ENCODE measurements around the gene BOLA1.
"Not testable (repeated sequence)": the region's sequence is repeated elsewhere in the genome, so short reads cannot be mapped to it uniquely, and the experiment has no call there.

BOLA1 gene

GRCh38 chr1:149928401-149928724 is 29.0 kb downstream of the BOLA1 start:
- Histone ChIP-seq H3K27ac (ENCODE audit: insufficient read depth, low read length, poor library complexity, severe bottlenecking) (peak overlapping the region; percentile 93), H3K36me3 (ENCODE audit: control insufficient read depth, insufficient read depth, low read length) (peaks cover 30% of the 10 kb centered on the region), H3K4me1 (ENCODE audit: control insufficient read depth, insufficient read depth, low read length, poor library complexity, severe bottlenecking) (peaks cover 15% of the 10 kb centered on the region), H3K9me3 (ENCODE audit: control insufficient read depth, low read length) (no peaks in the 10 kb centered on the region), H3K27me3 (replicated peaks; ENCODE audit: control insufficient read depth, insufficient read depth, low read length, poor library complexity, severe bottlenecking) (no peaks in the 10 kb centered on the region), H3K4me3 (ENCODE audit: insufficient read depth, low read depth, low read length, poor library complexity, severe bottlenecking) (peak overlapping the region; percentile 85)
- DNase-seq = no peak

GRCh38 chr1:149929856-149930255 is 30.5 kb downstream of the BOLA1 start:
- Histone ChIP-seq H3K27me3 (replicated peaks; ENCODE audit: control insufficient read depth, insufficient read depth, low read length, poor library complexity, severe bottlenecking) (no peaks in the 10 kb centered on the region), H3K4me3 (ENCODE audit: insufficient read depth, low read depth, low read length, poor library complexity, severe bottlenecking) (no peak overlapping the region), H3K27ac (ENCODE audit: insufficient read depth, low read length, poor library complexity, severe bottlenecking) (no peak overlapping the region), H3K4me1 (ENCODE audit: control insufficient read depth, insufficient read depth, low read length, poor library complexity, severe bottlenecking) (peaks cover 15% of the 10 kb centered on the region), H3K9me3 (ENCODE audit: control insufficient read depth, low read length) (no peaks in the 10 kb centered on the region), H3K36me3 (ENCODE audit: control insufficient read depth, insufficient read depth, low read length) (peaks cover 15% of the 10 kb centered on the region)
- no peak for DNase-seq

GRCh38 chr1:149931212-149931790 is 31.9 kb downstream of the BOLA1 start:
- no peak overlapping the region for H3K4me3 ChIP-seq (ENCODE audit: insufficient read depth, low read depth, low read length, poor library complexity, severe bottlenecking)
- H3K4me1 ChIP-seq (ENCODE audit: control insufficient read depth, insufficient read depth, low read length, poor library complexity, severe bottlenecking) = peaks cover 15% of the 10 kb centered on the region
- H3K27ac ChIP-seq (ENCODE audit: insufficient read depth, low read length, poor library complexity, severe bottlenecking) = no peak overlapping the region
- H3K36me3 ChIP-seq (ENCODE audit: control insufficient read depth, insufficient read depth, low read length) = peaks cover under 1% of the 10 kb centered on the region
- no peaks in the 10 kb centered on the region for H3K27me3 ChIP-seq (replicated peaks; ENCODE audit: control insufficient read depth, insufficient read depth, low read length, poor library complexity, severe bottlenecking)
- DNase-seq = no peak
- no peaks in the 10 kb centered on the region for H3K9me3 ChIP-seq (ENCODE audit: control insufficient read depth, low read length)

DNA sequence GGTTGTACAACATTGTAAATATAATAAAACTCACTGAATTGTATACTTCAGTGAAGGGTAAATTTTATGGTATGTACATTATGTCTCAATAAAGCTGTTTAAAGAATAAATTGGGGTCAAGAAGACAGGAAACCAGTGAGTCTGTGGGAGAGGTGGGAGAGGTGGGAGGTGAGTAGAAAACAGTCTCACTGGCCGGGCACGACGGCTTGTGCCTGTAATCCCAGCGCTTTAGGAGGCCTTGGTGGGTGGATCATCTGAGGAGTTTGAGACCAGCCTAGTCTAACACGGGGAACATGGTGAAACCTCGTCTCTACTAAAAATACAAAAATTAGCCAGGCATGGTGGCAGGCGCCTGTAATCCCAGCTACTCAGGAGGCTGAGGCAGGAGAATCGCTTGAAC is 33.1 kb downstream of the BOLA1 start:
- Histone ChIP-seq H3K4me3 (ENCODE audit: insufficient read depth, low read depth, low read length, poor library complexity, severe bottlenecking) (no peak overlapping the region), H3K9me3 (ENCODE audit: control insufficient read depth, low read length) (no peaks in the 10 kb centered on the region), H3K4me1 (ENCODE audit: control insufficient read depth, insufficient read depth, low read length, poor library complexity, severe bottlenecking) (peaks cover 8% of the 10 kb centered on the region), H3K27me3 (replicated peaks; ENCODE audit: control insufficient read depth, insufficient read depth, low read length, poor library complexity, severe bottlenecking) (no peaks in the 10 kb centered on the region), H3K27ac (ENCODE audit: insufficient read depth, low read length, poor library complexity, severe bottlenecking) (no peak overlapping the region), H3K36me3 (ENCODE audit: control insufficient read depth, insufficient read depth, low read length) (no peaks in the 10 kb centered on the region)
- DNase-seq = no peak

DNA sequence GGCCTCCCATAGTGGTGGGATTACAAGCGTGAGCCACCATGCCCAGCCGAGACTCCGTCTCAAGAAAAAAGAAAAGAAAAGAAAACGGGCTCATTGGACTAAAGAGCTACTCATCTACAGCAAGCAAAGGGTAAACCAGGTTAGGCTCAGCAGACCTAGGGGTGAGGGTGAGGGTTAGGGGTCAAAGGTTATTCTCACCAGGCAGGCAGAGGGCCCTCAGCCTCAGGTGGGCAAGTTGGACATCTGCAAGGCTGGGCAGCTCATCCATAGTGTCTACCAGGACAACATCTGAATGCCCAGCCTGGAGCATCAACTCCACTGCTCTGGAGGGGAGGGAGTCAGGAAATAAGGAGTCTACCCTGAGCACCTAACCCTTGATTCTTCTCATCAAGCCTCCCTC is 33.8 kb downstream of the BOLA1 start:
- no peak overlapping the region for H3K27ac ChIP-seq (ENCODE audit: insufficient read depth, low read length, poor library complexity, severe bottlenecking)
- H3K4me1 ChIP-seq (ENCODE audit: control insufficient read depth, insufficient read depth, low read length, poor library complexity, severe bottlenecking) = peaks cover 7% of the 10 kb centered on the region
- no peak overlapping the region for H3K4me3 ChIP-seq (ENCODE audit: insufficient read depth, low read depth, low read length, poor library complexity, severe bottlenecking)
- no peaks in the 10 kb centered on the region for H3K36me3 ChIP-seq (ENCODE audit: control insufficient read depth, insufficient read depth, low read length)
- no peak for DNase-seq
- no peaks in the 10 kb centered on the region for H3K27me3 ChIP-seq (replicated peaks; ENCODE audit: control insufficient read depth, insufficient read depth, low read length, poor library complexity, severe bottlenecking)
- no peaks in the 10 kb centered on the region for H3K9me3 ChIP-seq (ENCODE audit: control insufficient read depth, low read length)

DNA sequence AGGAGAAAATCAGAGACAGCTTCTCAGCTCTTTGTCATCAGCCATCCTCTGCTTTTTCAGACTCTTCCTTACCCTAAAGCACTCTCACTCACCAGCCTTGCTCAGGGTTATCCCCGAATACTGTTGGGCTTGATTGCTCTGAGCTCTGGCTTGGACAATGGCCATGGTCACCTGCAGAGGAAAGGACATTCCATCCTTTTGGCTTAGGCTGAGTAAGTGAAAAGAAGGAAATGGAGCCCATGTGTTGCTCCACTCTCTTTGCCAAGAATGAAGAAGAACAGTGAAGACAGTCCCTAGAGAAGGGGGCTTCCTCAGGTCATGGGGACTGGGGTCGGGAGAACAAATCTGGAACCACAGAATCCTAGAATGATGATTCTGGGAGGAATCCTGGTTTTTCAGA is 35.0 kb downstream of the BOLA1 start:
- H3K4me3 ChIP-seq (ENCODE audit: insufficient read depth, low read depth, low read length, poor library complexity, severe bottlenecking) = no peak overlapping the region
- no peak for DNase-seq
- H3K27ac ChIP-seq (ENCODE audit: insufficient read depth, low read length, poor library complexity, severe bottlenecking) = no peak overlapping the region
- H3K9me3 ChIP-seq (ENCODE audit: control insufficient read depth, low read length) = no peaks in the 10 kb centered on the region
- no peaks in the 10 kb centered on the region for H3K36me3 ChIP-seq (ENCODE audit: control insufficient read depth, insufficient read depth, low read length)
- H3K27me3 ChIP-seq (replicated peaks; ENCODE audit: control insufficient read depth, insufficient read depth, low read length, poor library complexity, severe bottlenecking) = no peaks in the 10 kb centered on the region
- H3K4me1 ChIP-seq (ENCODE audit: control insufficient read depth, insufficient read depth, low read length, poor library complexity, severe bottlenecking) = peaks cover 5% of the 10 kb centered on the region

DNA sequence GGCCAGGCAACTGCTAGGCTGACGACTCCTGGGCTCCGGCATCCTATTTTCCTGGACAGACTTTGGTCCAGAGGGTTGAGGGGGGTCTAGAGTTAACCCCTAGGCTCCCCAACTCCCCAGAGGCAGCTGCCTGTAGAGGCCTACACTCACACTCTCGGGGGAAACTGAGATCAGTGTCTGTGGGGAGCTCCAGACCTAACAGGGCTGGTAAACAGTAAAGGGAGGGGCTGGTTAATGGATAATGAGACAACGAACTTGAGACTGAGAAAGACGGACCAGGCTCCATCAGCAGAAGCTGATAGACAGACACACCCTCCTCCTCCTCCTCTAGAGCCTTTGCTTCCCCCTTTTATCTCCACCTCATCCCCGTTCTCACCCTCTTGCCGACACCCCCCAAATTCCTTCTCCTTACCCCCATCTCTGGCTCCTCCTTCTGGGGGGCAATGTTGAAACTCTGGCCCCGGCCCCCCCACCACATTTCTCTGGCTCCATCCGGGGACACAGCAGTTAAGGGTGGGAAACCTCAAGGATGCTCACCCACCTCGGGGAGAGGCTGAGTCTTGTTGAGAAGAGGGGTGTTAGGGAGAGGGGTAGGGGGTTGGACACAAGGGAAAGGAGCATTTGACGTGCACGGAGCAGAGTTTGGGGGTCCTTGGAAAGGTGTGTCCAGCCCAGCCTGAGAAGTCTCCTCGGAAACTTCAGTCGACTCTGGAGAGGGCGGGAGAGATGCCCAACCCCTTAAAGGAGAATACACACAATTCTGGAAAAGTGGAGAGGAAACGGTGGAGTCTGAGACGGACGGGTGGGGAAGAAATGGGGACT is 37.0 kb downstream of the BOLA1 start, which contains the start of gene MTMR11:
TSS of gene MTMR11 (minus strand) at position 710 of the 822 bp plus-strand sequence. CDS start at position 478, 232 bp downstream.
- Histone ChIP-seq H3K9me3 (ENCODE audit: control insufficient read depth, low read length) (no peaks in the 10 kb centered on the region), H3K4me3 (ENCODE audit: insufficient read depth, low read depth, low read length, poor library complexity, severe bottlenecking) (no peak within 1 kb of the TSS), H3K27ac (ENCODE audit: insufficient read depth, low read length, poor library complexity, severe bottlenecking) (no peak within 1 kb of the TSS), H3K4me1 (ENCODE audit: control insufficient read depth, insufficient read depth, low read length, poor library complexity, severe bottlenecking) (peaks cover 5% of the 10 kb centered on the region), H3K27me3 (replicated peaks; ENCODE audit: control insufficient read depth, insufficient read depth, low read length, poor library complexity, severe bottlenecking) (no peaks in the 10 kb centered on the region), H3K36me3 (ENCODE audit: control insufficient read depth, insufficient read depth, low read length) (no peaks in the 10 kb centered on the region)
- DNase-seq = no peak

DNA sequence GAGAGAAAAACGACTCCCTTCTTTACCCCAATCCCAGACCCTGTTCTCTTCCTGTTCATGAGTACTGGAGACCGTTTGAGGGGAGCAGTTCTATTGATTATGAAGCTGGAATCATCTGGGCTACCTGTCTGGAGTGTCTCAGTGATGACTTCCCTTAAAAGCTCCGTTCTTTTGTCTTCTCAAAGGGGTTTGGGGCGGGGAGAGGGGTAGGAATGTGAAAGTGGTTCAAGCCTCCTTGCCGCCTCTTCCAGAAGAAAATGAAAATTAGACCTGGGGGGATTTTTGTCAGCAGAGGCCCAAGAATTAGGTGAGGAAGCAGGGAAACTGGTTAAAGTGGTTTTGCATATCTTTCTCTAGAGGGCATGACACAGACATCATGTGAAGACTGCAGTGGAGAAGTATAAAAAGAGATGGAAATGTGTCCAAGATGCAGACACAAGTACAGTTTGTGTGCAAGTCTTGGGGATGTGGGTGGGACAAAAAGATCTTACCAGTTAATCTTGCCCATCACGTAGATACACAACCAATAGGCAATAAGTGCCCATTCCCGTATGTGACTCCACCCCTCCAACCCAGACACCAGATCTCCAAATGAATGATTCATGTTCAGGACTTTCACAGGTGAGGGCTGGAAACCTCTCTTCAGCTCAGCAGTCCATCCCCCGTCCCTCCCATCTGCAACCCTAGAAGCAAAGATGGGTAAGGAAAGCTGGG is 37.8 kb downstream of the BOLA1 start:
- peaks cover 5% of the 10 kb centered on the region for H3K4me1 ChIP-seq (ENCODE audit: control insufficient read depth, insufficient read depth, low read length, poor library complexity, severe bottlenecking)
- no peak overlapping the region for H3K4me3 ChIP-seq (ENCODE audit: insufficient read depth, low read depth, low read length, poor library complexity, severe bottlenecking)
- no peaks in the 10 kb centered on the region for H3K36me3 ChIP-seq (ENCODE audit: control insufficient read depth, insufficient read depth, low read length)
- H3K9me3 ChIP-seq (ENCODE audit: control insufficient read depth, low read length) = no peaks in the 10 kb centered on the region
- DNase-seq = no peak
- H3K27me3 ChIP-seq (replicated peaks; ENCODE audit: control insufficient read depth, insufficient read depth, low read length, poor library complexity, severe bottlenecking) = no peaks in the 10 kb centered on the region
- no peak overlapping the region for H3K27ac ChIP-seq (ENCODE audit: insufficient read depth, low read length, poor library complexity, severe bottlenecking)

DNA sequence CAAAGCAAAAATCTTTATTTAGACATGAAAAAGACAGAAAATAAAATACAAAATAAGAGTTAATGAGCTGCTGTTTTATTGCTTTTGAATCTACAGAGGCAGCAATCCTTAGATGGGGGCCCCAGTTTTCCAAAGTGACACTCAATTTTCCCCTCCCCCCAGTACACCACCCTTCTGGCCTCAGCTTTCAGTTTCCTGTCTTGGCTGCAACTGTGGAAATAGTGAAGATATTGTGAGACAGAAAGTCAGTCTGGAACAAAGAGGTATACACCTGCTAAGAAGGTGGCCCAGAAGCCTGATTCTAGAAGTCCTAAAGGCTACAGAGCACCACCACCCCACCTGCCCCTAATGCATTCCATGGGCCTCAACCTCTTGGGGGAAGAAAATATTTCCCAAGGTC is 38.4 kb downstream of the BOLA1 start:
- no peak overlapping the region for H3K27ac ChIP-seq (ENCODE audit: insufficient read depth, low read length, poor library complexity, severe bottlenecking)
- DNase-seq = no peak
- no peaks in the 10 kb centered on the region for H3K9me3 ChIP-seq (ENCODE audit: control insufficient read depth, low read length)
- H3K36me3 ChIP-seq (ENCODE audit: control insufficient read depth, insufficient read depth, low read length) = no peaks in the 10 kb centered on the region
- no peak overlapping the region for H3K4me3 ChIP-seq (ENCODE audit: insufficient read depth, low read depth, low read length, poor library complexity, severe bottlenecking)
- no peaks in the 10 kb centered on the region for H3K27me3 ChIP-seq (replicated peaks; ENCODE audit: control insufficient read depth, insufficient read depth, low read length, poor library complexity, severe bottlenecking)
- peaks cover 5% of the 10 kb centered on the region for H3K4me1 ChIP-seq (ENCODE audit: control insufficient read depth, insufficient read depth, low read length, poor library complexity, severe bottlenecking)

GRCh38 chr1:149938668-149939003 is 39.3 kb downstream of the BOLA1 start:
- not testable (repeated sequence) for H3K36me3 ChIP-seq (ENCODE audit: control insufficient read depth, insufficient read depth, low read length); H3K27ac ChIP-seq (ENCODE audit: insufficient read depth, low read length, poor library complexity, severe bottlenecking); H3K9me3 ChIP-seq (ENCODE audit: control insufficient read depth, low read length); H3K27me3 ChIP-seq (replicated peaks; ENCODE audit: control insufficient read depth, insufficient read depth, low read length, poor library complexity, severe bottlenecking); H3K4me3 ChIP-seq (ENCODE audit: insufficient read depth, low read depth, low read length, poor library complexity, severe bottlenecking); H3K4me1 ChIP-seq (ENCODE audit: control insufficient read depth, insufficient read depth, low read length, poor library complexity, severe bottlenecking); DNase-seq

Data from effector memory CD4-positive, alpha-beta T cell (primary cell).